RWPE1 (cell line): ENCODE data around the gene BRAF.

Source experiments
- CTCF ChIA-PET: fragments of 350-600 bp; sonication (Branson Sonifier 250); formaldehyde crosslinking; extraction: SDS; loops from one replicate; lab custom pipeline; 2021; lab: Yijun Ruan, JAX
- POLR2A ChIA-PET: fragments of 400-600 bp; formaldehyde crosslinking; extraction: SDS; loops from one replicate; lab custom pipeline; 2020; ENCODE audit warnings: antibody characterized with exemption; ENCODE audit not compliant: low non-redundant PET; lab: Yijun Ruan, JAX
- DNase-seq: peaks from one replicate; pipeline ENCODE4 v3.0.0; 2012; ENCODE audit warnings: low spot score
- H3K27ac ChIP-seq: fragments of 450-650 bp; 2 replicates; pipeline ENCODE4 v1.5.1; 2017
- CTCF ChIP-seq: fragments of 450-650 bp; conservative IDR thresholded peaks from 2 replicates; pipeline ENCODE4 v1.5.1; 2017; ENCODE audit warnings: low read depth, mild to moderate bottlenecking

Gene BRAF

DNA sequence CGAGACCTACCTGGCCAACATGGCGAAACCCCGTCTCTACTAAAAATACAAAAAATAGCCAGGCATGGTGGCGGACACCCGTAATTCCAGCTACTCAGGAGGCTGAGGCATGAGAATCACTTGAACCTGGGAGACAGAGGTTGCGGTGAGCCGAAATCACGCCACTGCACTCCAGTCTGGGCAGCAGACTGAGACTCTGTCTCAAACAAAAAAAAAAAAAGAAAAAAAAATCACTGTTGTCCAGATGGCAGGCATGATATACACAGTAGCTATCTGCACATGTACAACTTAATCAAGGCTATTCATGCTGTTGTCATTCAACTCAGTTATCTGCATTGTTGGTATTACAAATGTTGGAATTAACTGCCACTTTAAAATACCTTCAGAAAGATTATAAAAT, 55.3 kb downstream of the BRAF start:
- DNase-seq = no peak
- ChIA-PET POLR2A (no interaction called here), CTCF (no interaction called here)
- no peak for TF ChIP-seq CTCF
- H3K27ac ChIP-seq = no peak overlapping the region

DNA sequence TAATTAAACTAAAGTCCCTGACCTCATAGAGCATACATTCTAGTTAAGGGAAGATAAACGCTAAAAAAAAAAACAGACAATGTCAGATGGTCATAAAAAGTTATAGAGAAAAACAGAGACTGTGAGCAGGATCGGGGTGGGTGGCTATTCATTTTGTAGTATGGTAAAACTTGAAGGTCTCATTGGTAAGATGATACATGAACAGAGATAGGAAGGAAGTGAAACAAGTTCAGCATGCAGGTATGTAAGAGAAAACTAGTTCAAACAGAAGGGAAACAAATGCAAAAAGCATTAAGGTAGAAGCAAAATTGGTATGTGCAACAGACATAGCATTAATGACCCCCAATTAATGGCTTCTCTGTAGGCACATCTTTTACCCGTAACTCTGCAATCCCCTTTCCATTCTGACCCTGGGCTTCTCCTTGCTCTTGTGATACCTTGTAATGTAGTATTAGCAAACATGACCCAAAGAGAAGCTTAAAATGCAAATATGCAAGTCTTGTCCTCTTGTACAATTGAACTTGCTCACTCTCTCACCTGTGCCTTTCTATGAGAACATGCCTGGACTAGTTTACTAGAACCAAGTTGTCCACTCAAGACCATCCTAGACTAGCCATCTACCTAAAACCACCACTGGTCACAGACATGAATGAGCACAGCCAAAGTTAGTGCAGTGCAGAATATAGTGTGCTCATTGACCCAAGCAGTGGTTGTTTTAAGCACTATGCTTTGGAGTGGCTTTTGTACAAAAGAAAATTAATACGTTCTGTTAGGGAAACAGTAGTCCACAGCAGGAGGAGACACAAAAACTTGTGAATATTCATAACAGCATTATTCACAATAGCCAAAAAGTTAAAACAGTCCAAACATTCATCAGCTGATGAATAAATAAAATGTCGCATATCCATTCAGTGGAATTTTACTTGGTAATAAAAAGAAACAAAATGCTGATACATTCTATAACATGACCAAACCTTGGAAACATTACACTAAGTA, 57.0 kb downstream of the BRAF start:
- H3K27ac ChIP-seq = no peak overlapping the region
- ChIA-PET CTCF (no interaction called here), POLR2A (no interaction called here)
- DNase-seq = no peak
- TF ChIP-seq CTCF = no peak

DNA sequence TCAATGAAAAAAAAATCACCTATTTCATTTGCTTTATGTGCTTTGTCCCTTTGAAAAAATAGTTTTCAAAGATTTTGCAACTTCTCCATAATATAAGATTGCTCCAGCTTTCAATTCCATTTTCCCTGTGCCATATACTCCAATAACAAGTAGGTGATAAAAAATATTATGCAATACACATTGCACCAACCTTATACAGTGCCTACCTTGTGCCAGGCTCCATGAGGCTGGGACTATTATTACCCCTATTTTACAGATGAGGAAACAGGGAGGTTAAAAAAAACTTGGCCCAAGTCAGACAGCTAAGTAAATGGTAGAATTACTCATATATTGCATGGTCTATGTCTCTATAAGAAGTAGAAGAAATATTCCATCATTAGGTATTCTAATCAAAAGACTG, 57.8 kb downstream of the BRAF start:
- CTCF ChIA-PET = no interaction called here
- DNase-seq = no peak

GRCh38 chr7:140864732-140865131, 60.0 kb downstream of the BRAF start:
- ChIA-PET POLR2A (no interaction called here), CTCF (no interaction called here)
- DNase-seq = no peak
- no peak for TF ChIP-seq CTCF
- no peak overlapping the region for H3K27ac ChIP-seq

More for the DNA sequence above, 57.8 kb downstream of the BRAF start:
- H3K27ac ChIP-seq = no peak overlapping the region
- TF ChIP-seq CTCF = no peak
- POLR2A ChIA-PET = no interaction called here

DNA sequence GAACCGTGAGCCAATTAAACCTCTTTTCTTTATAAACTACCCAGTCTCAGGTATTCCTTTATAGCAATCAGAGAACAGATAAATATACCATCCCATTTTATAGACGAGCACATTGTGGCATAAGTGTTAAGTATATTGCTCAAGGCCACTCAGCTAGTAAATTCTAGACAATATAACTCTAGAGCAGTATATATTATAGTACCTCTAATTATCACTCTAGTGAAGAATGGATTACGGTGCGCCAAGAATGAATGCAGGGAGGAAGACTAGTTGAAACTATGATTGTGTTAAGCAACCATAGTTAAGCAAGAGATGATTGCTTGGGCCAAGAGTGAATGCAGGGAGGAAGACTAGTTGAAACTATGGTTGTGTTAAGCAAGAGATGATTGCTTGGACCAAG, 60.9 kb downstream of the BRAF start:
- no peak for DNase-seq
- POLR2A ChIA-PET = no interaction called here
- TF ChIP-seq CTCF = no peak
- H3K27ac ChIP-seq = no peak overlapping the region
- CTCF ChIA-PET = no interaction called here

GRCh38 chr7:140863184-140863583, 61.5 kb downstream of the BRAF start:
- no peak for TF ChIP-seq CTCF
- DNase-seq = no peak
- POLR2A ChIA-PET = no interaction called here

More at GRCh38 chr7:140863184-140863583, 61.5 kb downstream of the BRAF start:
- CTCF ChIA-PET = no interaction called here
- H3K27ac ChIP-seq = no peak overlapping the region
